ENCODE measurements around the gene PIAS1.
"Not testable (repeated sequence)": the region's sequence is repeated elsewhere in the genome, so short reads cannot be mapped to it uniquely, and the experiment has no call there.

Gene PIAS1
- 34.8 to 117 (median 66.9) reads per million in 17 experiments for total RNA-seq

GRCh38 chr15:68053701-68054627, at the start of gene PIAS1:
Gene PIAS1, plus strand, starts transcription at chr15:68054315. Its CDS starts 12 bp downstream, at chr15:68054327.
- peak; percentile 96 to 98 (median 97) for DNase-seq

GRCh38 chr15:68007642-68008041, 46.5 kb upstream of the PIAS1 start:
- DNase-seq = not testable (repeated sequence)

- DNase-seq = peak; percentile 35 to 60 (median 56)
Observed at GRCh38 chr15:68010361-68011153, 43.6 kb upstream of the PIAS1 start.

GRCh38 chr15:68012911-68013310, 41.2 kb upstream of the PIAS1 start:
- DNase-seq = no peak

DNA sequence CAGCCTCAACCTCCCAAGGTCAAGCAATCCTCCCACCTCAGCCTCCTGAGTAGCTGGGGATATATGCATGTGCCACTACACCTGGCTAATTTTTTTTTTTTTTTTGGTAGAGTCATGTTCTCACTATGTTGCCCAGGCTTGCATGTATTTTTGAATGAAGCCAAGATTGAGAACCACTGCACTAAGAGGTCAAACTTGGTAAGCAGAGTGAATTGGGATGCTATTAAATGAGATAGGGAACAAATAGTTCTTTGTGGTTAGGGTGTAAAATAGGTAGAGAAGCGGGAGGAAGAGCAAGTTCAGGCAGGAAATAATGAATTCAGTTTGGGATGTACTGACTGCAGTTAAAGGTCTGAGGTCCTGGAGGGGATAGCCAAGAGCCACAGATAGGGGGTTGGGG, 39.9 kb upstream of the PIAS1 start:
- DNase-seq = no peak

GRCh38 chr15:68015244-68015643, 38.9 kb upstream of the PIAS1 start:
- DNase-seq = no peak

GRCh38 chr15:68017201-68017600, 36.9 kb upstream of the PIAS1 start:
- DNase-seq = no peak

GRCh38 chr15:68018797-68019444, 35.2 kb upstream of the PIAS1 start:
- no peak for DNase-seq

GRCh38 chr15:68019814-68020525, 34.1 kb upstream of the PIAS1 start:
- no peak for DNase-seq

DNA sequence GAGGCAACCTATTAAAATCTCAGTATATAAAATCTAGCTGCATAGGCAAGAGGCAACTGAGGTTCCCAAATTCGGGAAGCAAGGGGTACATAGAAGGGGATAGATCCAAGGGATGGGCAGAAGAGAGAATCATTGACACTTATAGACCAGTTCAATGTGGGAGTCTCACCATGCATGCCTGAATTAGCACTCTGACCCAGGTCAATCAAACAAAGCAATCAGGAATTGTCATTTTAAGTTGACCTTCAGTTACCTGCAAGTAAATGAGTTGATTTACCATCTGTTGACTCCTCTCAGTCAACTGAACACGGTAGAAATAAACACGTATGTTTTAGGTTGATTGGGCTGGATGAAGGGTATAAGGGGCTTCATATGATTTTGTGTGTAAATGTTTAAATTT, 33.4 kb upstream of the PIAS1 start:
- DNase-seq = no peak

GRCh38 chr15:68022061-68022460, 32.1 kb upstream of the PIAS1 start:
- peak; percentile 47 to 74 (median 67) for DNase-seq

DNA sequence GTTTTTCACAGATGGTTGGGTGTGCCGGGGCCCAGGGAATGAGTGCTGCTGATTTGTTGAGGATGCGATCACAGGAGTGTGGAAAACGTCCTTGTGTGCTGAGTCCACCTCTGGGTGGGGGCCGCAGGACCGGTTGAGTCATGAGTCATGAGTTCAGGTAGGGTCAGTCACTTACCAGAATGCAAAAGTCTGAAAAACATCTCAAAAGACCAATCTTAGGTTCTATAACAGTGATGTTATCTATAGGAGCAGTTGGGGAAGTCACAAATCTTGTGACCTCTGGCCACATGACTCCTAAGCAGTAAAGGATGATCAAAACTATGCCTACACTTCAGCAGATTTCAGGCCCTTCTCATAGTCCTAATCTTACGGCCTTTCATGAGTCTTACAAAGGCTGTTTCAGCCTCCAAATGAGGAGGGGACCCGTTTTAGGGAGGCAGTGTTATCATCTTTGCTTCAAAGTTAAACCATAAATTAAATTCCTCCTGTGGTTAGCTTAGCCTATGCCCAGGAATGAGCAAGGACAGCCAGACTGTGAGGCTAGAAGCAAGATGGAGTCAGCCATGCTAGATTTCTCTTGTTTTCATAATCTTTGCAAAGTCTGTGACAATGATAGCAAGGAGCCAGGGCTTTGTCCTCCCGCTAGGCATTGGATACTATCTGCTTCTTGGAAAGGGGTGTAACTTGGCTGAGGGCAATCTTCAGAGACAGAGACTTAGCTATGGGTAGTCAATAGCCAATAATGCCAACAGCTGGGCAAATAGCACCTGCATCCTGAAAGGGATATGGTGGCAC, 30.6 kb upstream of the PIAS1 start:
- peak in 3 of 4 experiments; percentile 46 to 51 (median 49) for DNase-seq

DNA sequence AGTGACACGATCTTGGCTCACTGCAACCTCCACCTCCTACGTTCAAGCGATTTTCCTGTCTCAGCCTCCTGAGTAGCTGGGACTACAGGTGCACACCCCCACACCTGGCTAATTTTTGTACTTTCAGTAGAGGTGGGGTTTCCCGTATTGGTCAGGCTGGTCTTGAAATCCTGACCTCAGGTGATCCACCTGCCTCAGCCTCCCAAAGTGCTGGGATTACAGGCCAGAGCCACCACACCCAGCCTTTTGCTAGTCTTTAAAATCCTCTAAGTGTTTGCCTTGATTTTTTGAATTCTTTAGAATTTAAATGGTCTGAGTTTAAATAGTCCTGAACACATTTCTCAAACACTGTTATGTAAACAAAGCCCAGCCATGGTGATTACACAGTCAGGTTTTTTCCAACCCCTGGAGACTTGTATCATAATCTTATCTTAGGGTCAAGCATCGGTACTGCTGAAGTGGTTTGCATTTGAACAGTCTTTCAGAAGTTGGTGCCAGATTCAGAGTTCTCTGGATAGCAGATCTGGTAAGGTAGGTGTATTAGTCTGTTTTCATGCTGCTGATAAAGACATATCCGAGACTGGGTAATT, 28.2 kb upstream of the PIAS1 start:
- DNase-seq = no peak

DNA sequence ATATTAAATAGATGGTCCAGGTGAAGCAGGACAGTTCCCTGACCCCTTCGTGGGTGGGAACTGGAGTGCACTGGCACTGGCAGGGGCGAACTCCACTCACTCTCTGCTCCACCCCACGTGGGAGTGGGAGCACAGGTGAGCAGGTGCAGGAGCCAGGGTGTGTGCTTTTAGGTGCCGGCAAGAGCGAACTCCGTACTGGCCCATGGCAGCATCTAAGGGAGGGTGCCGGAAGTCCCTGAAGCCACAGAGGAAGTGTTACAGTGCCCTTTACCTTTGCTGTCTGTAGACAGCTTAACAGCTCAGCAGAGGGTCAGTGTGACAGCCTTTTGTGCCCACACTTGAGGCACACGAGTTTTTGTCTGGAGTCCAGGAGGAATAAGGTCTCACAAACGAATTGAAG, 26.7 kb upstream of the PIAS1 start:
- no peak for DNase-seq

GRCh38 chr15:68028137-68028887, 25.8 kb upstream of the PIAS1 start:
- peak in 2 of 4 experiments; percentile 32 to 56 for DNase-seq

- DNase-seq = no peak
Observed at GRCh38 chr15:68028888-68029207, 25.3 kb upstream of the PIAS1 start.

GRCh38 chr15:68029959-68030358, 24.2 kb upstream of the PIAS1 start:
- DNase-seq = no peak

DNA sequence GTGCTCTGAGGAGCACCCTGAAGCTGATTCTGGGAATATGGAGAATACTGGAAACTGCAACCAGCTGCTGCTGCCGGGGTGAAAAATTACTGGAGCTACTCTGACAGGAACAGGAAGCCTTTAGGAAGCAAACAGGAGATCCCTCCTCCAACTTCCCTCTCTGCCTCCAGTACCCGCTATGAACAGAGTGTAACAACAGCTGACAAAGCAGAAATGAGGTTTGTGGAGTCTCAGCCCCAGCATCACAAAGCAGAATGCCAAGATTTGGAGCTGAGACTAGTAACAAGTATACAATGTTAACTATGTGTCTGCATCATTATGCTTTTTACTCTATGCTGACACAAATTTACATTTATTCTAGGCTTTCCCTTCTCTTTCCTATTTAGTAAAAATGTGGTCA, 22.7 kb upstream of the PIAS1 start:
- peak; percentile 64 to 82 (median 74) for DNase-seq

GRCh38 chr15:68032672-68033071, 21.4 kb upstream of the PIAS1 start:
- peak; percentile 36 to 65 (median 59) for DNase-seq

- no peak for DNase-seq
Observed at GRCh38 chr15:68034081-68034480, 20.0 kb upstream of the PIAS1 start.
